AG10803 (cell line): ENCODE results near the gene DCP1B.

ENCODE experiments used
- DNase-seq: peaks from one replicate; pipeline ENCODE4 v3.0.0; 2010; ENCODE audit warnings: low read depth
- H3K4me3 ChIP-seq: 2 replicates; pipeline ENCODE4 v1.5.1; 2011; ENCODE audit warnings: mild to moderate bottlenecking, low read length, control low read depth
- TF ChIP-seq, protein P1 (sequence below): conservative IDR thresholded peaks from 2 replicates; pipeline ENCODE4 v1.5.1; 2011; ENCODE audit warnings: mild to moderate bottlenecking, low read length, control low read depth, inconsistent platforms

DCP1B gene

DNA sequence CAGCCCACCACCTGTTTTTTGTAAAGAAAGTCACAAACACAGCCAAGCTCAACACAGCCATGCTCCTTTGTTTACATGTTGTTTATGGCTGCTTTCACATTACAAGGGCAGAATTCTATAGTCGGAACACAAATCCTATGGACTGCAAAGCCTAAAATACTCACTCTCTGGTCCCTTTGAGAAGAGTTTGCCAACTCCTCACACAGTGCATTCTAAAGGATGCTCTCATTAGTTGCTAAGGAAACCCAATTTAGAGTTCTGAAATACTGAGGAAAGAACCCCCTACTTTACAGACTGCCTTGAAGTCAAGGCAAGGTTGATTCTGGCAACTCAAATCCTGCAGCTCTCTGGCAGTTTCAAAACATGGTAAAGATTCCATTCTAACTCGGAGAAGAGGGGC is 38.3 kb downstream of the DCP1B start:
- DNase-seq: no peak
- TF ChIP-seq, protein P1, sequence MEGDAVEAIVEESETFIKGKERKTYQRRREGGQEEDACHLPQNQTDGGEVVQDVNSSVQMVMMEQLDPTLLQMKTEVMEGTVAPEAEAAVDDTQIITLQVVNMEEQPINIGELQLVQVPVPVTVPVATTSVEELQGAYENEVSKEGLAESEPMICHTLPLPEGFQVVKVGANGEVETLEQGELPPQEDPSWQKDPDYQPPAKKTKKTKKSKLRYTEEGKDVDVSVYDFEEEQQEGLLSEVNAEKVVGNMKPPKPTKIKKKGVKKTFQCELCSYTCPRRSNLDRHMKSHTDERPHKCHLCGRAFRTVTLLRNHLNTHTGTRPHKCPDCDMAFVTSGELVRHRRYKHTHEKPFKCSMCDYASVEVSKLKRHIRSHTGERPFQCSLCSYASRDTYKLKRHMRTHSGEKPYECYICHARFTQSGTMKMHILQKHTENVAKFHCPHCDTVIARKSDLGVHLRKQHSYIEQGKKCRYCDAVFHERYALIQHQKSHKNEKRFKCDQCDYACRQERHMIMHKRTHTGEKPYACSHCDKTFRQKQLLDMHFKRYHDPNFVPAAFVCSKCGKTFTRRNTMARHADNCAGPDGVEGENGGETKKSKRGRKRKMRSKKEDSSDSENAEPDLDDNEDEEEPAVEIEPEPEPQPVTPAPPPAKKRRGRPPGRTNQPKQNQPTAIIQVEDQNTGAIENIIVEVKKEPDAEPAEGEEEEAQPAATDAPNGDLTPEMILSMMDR: no peak
- no peak overlapping the region for H3K4me3 ChIP-seq

DNA sequence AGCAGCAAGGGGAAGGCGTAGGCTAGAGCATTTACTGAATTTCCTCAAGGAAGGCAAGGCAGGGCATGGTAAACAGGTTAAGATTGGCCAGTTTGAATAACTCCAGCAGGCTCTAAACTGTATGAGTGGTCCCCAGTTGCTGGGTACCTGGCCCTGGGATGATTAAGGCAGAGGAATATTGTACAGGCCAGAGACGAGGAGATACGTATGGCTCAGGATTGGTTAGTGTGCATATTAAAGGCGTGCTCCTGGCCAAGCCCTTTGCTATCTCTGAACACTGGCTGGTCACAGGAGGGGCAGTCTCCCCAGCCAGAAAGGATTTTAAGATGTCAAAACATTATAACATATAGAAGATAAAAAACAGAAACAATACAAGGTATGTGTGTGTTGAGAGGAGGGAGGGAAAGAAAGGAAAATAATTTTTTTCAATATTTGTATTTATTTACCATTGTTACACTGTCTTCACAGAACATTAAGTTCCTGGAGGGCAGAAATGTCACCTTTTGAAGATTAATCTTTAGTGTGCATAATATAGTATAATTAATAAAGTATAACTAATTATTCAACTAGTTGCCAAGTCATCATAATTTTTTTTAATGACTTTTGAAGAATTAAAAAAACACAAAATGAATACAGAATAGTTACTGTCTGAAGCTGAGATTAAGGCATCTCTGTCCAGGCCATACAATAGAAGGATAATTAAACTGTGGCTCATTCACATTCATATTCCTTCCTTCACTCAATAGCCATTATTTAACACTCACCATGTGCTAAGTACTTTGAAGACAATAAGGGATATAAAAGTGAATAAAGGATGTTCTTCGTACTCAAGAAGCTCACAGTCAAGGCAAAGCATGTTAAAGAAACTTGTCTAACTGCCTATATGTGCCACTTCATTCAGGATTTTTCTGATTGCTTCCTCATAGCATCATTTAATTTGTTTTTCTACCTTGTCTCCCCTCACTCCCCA is 41.9 kb downstream of the DCP1B start:
- TF ChIP-seq, protein P1: no peak
- no peak for DNase-seq
- H3K4me3 ChIP-seq: no peak overlapping the region

DNA sequence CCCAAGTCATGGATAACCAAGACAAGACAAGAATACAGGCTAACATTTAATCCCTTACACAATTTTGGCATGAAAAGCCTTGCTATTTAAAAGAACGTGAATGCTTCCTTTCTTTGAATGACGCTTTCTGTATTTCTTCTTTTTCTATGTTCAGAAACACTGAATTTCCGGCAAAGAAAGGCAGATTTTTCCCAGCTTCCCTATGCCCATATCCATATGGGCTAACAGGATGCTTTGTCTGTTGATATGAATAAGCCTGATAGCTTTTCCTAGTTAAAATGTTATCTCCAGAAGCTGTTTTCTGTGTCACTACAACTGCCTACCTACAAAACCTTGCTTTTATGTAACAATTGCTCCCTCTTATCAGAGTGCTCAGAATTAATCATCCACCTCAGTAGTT is 47.5 kb downstream of the DCP1B start:
- H3K4me3 ChIP-seq: no peak overlapping the region
- DNase-seq: no peak
- TF ChIP-seq, protein P1: no peak

DNA sequence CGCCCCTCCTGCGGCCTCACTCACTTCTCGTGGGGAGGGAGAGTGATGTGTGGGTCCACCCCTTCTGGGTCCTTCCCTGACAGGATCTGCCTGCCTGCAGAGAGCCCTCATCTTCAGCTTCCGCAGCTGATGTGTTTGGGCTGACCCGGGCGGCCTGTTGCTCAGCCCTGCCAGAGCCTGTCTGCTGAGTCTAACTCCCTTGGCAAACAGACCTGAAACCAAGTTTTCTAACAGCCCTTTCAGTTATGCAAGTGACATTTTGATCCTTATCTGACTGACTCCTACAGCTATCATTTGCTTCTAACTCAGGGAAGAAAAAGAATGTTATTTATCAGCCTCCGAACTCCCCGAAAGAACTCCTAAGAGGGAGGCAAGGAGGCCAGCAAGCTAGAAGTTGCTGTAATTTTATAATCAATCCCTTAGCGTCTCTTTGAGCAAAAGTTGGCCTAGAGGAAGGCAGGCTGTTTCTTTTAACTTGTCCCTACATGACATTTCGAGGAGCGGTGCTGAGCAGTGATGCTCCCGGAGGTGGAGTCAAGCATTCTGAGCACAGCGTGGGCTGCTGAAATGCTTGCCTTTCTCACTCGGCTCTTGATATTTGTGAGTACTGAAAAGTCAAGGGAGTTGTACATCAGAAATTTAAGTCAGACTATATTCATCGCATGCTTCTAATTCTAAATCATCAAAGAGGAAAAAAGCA is 54.3 kb downstream of the DCP1B start:
- no peak overlapping the region for H3K4me3 ChIP-seq
- no peak for DNase-seq
- TF ChIP-seq, protein P1: no peak

DNA sequence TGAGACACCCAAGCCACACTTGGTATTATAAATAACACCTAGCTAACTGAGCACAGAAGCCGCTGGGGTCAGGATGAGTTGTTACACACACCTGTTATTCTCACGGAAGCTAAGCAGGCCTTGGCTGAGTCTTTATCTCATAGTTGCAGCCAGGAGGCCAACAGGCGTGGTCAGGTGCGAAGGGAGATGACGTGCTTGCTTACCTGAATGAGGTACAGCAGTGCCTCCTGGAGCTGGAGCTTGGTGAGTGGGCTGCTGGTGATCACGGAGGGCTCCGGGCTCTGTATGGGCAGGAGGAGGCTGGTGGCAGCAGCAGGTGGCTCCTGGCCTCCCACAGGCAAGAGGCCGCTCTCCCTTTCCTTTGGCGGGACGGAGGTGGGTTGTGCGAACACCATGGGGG is 55.4 kb downstream of the DCP1B start:
- TF ChIP-seq, protein P1: no peak
- no peak overlapping the region for H3K4me3 ChIP-seq
- DNase-seq: no peak

DNA sequence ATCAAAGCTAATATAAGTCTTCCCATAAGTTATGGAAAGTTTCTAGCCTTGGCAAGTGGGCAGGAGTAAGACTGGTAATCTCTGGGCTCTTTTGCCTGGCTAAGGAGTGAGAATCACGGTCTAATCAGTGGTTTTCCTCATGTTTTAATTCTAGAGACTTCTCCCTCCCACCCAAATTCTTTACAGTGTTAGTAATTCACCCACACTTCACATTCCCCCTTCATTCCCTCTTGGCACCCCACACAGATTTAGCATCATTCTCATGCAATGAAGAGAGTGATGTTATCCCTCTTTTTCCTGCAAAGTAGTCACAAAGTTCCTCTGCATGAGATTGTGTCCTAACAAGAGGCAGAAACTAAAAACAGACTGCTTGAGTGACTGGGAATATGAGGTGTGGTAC is 57.2 kb downstream of the DCP1B start:
- H3K4me3 ChIP-seq: no peak overlapping the region
- TF ChIP-seq, protein P1: no peak
- peak; percentile 80 for DNase-seq
